Neural progenitor cell (in vitro differentiated cells): ENCODE measurements around the gene KDM3B.

Experiments used
- CTCF ChIP-seq: fragments of 200-600 bp; sonication (generic); IDR thresholded peaks from 2 replicates; pipeline ENCODE4 v1.5.1; 2017; ENCODE audit warnings: antibody characterized with exemption, mild to moderate bottlenecking
- EZH2 ChIP-seq: fragments of 200-600 bp; sonication (generic); IDR thresholded peaks from 2 replicates; pipeline ENCODE4 v1.6.1; 2017; ENCODE audit warnings: antibody characterized with exemption, mild to moderate bottlenecking, moderate library complexity
- EZH2phosphoT487 ChIP-seq: fragments of 200-600 bp; sonication (generic); IDR thresholded peaks from 2 replicates; pipeline ENCODE4 v1.6.1; 2017; ENCODE audit warnings: antibody characterized with exemption

DNA sequence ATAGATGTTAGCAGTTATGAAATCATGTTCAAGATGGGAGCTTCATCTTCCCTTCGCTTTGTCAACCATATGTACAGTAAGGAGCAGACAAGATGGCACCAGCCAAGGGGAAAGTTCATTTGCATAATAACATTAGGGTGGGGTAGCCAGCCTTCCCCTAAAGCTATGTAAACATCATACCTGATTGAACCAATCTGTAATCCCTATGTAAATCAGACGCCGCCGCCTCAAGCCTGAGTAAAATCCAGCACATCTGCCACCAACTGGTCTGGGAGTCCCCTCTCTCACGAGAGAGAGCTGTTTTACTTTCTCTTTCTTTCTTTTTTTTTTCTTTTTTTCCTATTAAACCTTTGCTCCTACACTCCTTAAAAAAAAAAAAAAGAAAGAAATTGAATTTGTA, 55.5 kb downstream of the KDM3B start:
- no peak for TF ChIP-seq CTCF
- no peak for TF ChIP-seq EZH2phosphoT487
- no peak for TF ChIP-seq EZH2
